Stimulated activated CD8-positive, alpha-beta memory T cell treated with anti-CD3 and anti-CD28 coated beads, Interleukin-12 subunit alpha, Interleukin-12 subunit beta, amount 100 ng/mL, for 4 hours (primary cell): ENCODE data around the gene SLIT1.
"Not testable (repeated sequence)": the region's sequence is repeated elsewhere in the genome, so short reads cannot be mapped to it uniquely, and the experiment has no call there.

Experiments used
- DNase-seq: peaks from one replicate; pipeline ENCODE4 v3.0.0-alpha.2; 2020; ENCODE audit warnings: low read depth

SLIT1 gene

DNA sequence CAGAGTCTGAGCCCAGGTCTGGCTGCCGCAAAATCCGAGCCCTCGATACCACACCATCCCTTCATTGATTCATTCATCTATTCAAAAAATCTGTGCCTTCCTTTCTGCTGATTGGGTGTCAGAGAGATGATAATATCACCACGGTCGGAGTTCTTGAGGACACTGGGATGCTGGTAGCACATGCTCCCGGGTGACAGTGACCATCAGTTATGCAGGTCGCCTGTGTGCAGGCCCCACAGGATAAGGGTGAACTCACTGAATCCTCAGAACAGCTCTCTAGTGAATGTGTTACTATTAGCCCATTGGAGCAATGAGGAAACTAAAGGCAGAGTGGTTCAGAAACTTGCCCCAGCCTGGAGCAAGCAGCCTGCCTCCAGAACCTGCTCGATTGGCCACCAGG lies 145.1 kb downstream of the SLIT1 start:
- DNase-seq, result no peak

DNA sequence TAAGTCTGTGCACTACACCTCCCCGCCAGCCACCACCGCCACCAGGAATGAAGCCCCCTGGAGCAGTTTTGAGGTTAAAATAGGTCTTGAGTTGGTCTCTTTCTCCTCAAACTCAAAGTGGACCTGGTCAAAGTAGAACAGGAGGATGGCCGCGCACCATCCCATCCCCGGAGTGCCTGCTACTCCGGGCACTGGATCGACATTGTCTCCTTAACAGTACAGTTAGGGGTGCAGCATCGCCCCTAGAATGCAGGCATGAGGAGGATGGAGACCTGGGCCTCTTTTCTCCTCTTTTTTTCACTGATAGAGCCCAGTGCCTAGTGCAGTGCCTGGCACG lies 145.5 kb downstream of the SLIT1 start:
- DNase-seq, result no peak

DNA sequence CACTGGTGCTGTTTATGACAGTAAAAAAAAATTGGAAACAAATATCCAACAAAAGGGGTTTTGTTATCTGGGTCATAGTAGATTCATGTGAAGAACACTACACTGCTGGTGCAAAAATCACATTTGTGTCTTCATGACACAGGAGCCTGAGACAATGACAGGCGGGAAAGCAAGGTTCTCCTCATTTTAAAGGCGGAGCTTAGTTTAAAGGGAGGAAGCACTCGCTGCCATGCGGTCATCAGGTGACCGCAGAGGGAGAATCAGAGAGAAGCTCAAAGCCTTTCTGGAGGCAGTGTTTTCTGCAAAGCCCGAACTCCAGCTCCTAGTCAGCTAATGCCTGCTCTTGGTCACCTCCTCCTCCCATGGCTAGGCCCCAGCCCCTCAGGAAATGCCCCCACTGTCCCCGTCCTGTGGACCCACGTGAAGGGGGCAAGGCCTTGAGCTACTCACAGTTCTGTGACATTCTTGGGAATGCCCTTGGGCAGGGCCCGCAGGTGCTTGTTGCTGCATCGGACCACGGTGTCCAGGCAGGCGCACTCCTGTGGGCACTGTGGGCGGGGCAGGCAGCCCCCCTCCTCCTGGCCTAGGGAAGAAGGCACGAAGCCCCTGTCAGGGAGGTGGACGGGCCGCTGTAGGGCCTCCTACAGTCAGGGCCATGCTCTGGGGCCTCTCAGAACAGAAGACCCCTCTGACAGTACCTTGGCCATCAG lies 146.1 kb downstream of the SLIT1 start:
- no peak for DNase-seq

DNA sequence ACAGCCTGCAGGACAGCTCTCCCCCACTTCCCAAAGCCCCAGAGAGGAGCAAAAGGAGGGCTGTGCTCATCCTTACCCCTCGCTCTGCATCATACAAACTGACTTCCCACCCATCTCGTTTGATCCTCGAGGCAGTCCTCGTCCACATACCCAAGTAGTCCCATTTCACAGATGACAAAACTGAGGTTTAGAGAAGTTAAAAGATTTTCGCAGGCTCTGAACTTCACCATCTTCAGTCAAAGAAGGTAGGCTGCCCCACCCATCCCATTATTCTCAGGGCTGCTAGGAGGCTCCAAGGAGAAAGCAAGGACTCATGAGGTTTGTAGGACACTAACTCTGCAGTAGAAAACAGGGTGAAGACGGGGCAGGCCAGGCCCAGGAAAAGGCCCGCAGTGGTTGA lies 147.1 kb downstream of the SLIT1 start:
- DNase-seq, result no peak

DNA sequence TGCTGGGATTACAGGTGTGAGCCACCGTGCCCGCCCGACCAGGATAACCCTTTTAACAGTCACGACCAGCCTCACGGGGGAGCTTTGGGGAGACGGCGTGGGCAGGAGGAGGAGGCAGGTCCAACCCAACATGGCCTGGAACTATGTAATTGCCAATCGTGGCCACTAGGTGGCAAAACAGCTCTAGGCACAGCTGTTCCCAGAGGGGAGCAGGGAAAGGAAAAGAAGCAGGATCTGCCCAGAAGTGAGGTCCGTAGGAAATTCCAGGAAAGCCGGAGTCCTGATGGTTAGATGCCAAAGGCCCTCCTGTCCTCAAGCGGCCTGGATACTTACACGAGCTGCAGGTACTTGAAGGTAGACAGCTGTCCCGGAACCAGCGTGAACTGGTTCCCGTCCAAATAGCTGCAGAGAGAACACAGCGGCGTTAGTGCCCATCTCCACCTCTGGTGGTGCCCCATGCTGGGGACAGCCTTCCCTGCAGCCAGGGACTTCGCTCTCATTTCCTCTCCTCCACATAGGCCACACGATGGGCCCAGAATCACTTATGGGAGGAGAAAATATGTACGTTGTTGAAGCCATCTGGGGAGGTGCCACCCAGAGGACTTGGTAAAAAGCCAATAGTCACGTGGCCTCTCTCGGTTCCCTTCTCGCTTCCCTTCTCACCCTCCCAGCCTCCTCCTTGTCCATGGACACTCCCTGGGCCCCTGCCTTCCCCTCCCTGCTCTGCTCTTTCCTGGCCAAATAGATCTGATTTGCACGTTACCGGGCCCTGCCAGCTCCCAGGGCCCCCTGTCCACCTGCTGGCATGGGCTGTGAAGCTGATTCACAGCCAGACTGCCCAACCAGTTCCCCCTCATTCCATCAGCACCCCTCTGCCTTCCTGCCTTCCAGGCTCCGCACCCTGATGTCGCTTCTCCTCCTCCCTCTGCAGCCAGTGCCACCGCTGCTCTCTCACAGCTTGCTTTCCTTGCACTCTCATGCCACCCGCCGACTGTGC lies 148.1 kb downstream of the SLIT1 start:
- DNase-seq, result peak; percentile 44

DNA sequence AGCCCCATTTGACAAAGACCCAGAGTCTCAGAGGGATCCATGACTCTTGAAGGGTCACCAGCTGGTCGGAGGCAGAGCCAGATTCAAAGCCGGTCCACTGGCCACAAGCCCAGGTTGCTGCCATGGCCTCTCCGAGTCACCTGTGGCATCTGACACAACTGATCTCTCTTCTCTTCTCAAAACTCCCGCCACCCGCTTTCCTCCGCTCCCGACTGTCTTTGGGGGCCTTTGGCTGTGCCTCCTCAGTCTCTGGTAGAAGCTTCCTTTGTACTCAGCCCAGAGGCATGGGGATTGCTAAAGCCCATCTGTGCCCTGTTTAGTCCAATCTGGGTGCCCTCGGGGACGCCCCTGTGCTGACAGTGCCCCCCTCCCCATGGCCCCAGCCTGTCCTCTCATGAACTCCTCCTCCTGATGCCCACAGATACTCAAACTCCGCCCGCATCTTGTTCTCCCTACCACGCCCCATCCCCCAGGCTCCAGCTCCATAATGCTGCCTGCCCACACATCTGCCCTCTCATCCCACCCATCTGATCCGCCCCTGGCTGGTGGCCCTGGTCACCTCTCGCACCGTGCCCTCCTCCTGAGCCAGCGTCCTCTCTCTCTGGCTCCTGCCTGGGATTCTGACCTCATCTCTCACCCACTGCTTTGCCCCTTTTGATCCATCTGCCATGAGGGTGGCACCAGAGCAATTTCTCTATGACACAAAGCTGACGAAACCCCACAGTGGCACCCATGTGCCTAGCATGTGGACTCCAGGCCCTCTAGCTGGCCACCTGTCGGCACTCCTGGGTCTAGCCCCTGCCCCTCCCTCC lies 150.6 kb downstream of the SLIT1 start:
- no peak for DNase-seq

DNA sequence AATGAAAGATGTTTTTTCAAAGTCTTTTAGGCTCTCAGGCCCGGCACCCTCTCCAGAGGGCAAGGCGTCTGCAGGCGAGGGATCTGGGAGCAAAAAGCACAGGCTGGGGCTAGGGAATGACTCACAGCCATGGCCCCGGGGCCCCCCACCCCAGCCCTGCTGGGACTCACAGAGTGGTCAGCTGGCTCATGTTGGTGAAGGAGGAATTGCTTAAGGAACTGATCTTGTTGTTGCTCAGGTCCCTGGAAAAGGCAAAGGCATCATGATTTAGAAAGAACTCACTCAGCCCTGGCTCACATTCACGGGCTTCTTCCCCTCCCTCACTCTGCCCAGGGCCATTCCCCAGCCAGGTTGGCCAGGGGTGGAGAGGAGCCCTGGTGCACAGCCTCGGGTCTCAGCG lies 151.5 kb downstream of the SLIT1 start:
- DNase-seq, result no peak

DNA sequence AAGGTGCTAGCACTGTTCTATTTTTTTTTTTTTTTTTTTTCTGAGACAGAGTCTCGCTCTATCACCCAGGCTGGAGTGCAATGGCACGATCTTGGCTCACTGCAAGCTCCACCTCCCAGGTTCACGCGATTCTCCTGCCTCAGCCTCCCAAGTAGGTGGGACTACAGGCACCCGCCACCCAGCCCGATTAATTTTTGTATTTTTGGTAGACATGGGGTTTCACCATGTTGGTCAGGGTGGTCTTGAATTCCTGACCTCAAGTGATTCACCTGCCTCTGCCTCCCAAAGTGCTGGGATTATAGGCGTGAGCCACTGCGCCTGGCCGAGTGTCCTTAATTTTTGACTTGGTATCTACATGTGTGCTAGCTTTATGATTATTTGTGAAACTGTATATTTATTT lies 151.9 kb downstream of the SLIT1 start:
- not testable (repeated sequence) for DNase-seq

DNA sequence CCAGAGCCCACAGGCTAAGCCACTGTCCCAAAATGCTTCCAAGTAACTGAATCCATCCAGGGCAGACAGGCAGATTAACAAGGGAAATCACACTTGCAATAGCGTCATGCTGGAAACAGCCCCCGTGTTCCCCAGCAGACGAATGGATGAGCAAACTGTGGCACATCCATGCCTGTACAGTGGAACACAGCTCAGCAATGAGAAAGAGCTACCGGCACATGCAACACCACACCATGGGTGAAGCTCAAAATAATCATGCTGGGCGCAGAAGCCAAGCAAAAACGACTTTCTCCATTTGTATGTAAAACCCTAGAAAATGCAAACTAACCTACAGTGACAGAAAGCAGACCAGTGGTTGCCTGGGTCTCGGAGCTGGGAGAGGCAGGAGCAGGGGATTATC lies 153.1 kb downstream of the SLIT1 start:
- DNase-seq, result no peak

DNA sequence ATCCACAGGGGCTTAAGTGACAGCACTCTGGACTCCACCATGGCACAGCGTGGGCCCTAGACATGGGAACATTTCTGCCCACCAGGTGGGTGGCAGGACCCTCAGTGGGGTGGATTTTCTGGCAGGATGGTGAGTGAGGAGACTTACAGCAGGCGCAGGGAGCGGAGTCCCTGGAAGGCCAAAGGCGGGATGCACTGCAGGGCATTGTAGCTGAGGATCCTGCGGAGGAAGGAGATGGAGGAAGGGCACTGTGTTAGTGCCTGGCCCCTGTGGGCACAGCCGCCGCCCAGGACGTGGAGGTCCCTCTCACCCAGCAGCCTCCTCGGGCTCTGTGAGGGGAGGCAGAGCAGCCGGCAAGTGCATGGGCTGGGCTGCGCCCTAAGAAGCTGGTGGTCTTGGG lies 154.3 kb downstream of the SLIT1 start:
- DNase-seq, result no peak

DNA sequence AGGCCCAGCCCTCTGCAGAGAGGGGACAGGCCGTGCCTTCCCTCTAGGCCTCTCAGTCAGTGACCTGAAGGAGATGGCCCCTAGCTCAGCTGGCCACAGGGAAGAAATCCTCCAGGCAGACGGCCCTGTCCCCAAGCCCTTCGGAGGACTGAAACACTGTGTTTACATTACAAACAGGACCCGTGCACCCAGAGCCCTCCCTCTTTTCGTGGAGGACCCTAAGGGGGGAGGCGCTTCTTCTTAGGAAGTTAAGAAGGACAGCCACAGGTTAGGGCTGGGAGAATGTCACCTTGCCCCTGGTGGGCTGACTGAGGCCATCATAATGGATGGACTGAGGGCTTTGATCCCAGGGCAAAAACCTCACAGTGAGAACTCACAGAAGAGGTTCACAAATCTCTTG lies 154.9 kb downstream of the SLIT1 start:
- DNase-seq, result no peak

DNA sequence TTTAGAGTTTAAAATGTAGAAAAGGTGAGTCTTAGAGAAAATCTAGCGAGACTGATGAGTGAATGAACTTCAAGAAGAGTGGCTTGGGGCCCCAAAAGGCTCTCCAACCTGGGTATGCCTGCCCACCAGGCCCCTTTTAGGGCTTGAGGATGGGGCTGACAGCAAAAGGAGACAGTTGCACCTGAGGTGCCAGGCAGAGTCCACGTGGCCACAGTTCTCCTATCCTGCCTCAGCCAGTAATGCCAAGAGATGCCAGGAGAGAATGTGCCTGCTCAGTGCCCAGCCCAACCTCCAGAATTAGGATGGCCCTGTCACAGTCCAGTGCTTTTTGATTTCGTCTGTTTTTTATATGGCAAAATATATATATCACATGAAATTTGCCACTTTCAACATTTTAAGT lies 156.5 kb downstream of the SLIT1 start:
- no peak for DNase-seq

DNA sequence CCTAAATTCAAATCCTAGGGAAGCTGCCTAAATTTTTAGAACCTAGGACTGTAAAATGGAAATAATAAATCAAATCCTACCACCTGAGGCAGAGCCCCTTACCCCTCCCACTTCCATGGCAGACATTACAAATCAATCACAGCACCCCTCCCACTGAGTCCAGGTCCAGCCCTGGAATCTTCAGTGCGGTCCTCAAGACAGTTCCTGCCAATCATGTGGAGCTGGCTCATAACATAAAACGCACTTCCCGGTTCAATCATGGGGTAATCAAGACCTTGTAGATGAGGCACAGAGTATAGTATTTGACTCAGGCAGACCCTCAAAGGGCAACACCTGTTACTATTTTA lies 157.0 kb downstream of the SLIT1 start:
- DNase-seq, result no peak

DNA sequence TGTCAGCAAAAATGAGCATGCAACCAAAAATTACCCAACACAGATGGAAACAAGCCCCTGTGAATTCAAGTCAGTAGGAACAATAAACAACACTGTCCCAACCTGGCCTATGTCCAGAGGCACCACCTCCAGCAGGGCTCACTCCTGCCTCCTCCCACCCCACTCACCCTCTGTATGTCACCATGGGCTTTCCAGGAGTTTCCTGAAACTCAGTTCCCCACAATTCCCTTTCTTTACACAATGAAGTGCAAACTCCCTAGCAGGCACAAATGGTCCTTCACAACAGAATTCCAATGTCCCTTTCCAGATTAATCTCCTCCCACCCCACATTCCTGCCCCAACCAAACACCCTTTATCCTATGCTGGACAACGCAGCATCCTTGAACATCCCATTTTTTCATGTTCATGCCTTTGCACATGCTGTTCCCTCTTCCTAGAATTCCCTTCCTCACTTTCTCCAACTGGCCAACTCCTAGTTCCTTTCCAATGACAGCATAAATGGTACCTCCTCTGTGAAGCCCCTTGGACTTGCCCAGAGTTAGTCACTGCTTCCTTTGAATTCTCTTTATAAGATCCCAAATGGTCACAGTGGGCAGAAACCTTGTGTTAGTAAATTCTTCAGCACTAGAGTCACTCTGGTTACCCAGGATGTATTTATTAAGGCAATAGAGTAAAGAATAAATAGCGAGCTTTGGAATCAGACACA lies 157.5 kb downstream of the SLIT1 start:
- DNase-seq, result no peak

DNA sequence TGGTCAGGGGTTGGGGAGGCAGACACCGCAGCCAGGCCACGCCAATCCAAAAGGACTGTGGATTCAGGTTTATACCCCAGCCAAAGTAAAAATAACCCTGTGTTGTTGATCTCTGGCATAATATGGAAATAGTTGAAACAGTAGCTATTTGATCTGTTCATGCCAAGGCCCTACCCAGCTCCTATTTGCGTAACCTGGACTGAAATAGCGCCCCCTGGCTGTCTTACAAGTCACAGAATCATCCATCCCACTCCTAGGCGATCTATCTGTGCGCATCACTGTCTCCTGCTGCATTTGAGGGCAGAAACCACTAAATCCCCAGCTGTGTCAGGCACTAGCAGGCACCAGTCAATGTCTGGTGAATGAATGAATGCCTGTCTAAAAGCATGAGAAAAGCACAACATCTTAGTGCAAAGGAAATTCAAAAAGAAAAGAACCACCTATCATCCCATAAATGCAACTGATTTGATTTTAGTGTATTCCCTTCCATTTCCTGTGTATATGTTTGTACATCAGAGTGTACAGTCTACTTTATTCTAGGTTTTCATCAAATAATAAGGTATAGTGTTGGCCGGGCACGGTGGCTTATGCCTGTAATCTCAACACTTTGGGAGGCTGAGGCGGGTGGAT lies 160.0 kb downstream of the SLIT1 start:
- no peak for DNase-seq

DNA sequence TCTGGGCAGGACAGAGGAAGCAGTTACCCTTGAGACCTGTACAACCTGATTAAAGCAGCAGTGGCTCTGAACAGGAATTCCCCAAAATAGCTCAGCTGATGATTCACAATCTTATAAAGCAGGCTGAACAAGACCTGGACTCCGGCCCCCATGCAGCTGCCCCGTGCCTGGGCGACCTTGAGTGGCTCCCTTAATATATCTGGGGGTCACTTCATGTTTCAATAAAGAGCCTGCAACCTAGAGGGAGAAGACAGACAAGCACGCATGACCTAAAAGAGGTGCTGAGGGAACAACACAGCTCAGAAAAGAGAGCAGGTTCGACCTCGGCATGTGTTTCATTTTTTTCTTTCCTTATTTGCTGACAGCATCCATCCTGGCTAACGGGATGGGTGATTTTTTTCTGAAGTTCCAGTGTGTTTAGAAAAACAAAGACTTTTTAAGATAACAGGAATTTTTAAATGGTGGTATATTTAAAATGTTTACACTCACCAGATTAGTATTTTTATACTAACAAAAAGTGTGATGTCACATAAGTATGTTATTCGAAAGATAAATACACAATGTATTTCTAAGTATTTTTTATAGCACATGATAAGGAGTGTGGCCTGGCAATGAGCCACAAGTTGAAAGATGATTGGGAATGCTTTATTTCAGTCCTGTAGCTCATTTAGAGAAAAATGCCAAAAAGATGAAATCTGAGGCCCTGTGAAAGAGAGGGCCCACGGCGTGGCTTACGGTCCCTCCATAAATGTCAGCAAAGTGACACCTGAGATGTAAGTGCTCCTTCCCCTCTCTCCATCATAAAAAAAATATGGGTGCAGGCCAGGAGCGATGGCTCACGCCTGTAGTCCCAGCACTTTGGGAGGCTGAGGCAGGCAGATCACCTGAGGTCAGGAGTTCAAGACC lies 161.3 kb downstream of the SLIT1 start:
- no peak for DNase-seq

DNA sequence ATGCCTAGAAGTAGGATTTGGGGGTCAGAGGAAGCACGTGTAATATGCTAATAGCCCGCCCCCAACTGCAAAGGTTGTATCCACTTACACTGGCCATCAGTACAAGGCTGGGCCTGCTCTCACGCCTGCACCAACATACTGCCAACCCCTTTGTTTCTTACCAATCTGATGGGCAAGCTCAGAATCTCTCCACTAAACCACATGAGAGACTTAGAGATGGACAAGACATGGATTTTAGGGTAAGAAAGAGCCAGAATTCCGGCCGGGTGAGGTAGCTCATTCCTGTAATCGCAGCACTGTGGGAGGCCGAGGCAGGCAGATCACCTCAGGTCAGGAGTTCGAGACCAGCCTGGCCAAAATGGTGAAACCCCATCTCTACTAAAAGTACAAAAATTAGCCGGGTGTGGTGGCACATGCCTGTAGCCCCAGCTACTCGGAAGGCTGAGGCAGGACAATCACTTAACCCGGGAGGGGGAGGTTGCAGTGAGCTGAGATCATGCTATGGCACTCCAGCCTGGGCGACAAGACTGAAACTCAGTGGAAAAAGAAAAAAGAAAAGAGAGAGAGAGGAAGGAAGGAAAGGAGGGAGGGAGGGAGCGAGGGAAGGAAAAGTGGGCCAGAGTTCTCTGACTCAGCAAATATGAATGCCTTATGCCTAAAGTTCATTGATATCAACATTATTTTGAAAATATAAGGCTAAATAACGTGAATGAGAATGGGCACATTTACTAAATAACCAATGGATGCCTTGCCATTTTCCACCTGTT lies 162.2 kb downstream of the SLIT1 start:
- DNase-seq, result no peak

DNA sequence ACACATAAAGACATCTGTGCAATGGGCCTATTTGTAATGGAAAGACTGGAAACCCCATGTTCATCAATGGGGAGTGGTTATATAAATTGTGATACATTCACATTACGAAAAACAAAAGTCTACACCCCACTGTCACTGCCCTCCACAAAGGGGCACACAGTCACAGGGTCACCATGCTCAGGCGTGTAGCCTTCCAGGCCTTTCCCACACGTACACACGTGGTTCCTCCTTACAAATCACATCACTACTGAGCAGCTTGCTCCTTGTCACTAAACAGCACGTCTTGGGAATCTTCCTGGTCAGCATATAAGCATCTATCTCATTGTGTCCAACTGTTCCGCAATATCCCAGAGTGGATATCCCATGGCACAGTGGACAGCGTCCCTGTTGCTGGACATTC lies 163.1 kb downstream of the SLIT1 start:
- no peak for DNase-seq

DNA sequence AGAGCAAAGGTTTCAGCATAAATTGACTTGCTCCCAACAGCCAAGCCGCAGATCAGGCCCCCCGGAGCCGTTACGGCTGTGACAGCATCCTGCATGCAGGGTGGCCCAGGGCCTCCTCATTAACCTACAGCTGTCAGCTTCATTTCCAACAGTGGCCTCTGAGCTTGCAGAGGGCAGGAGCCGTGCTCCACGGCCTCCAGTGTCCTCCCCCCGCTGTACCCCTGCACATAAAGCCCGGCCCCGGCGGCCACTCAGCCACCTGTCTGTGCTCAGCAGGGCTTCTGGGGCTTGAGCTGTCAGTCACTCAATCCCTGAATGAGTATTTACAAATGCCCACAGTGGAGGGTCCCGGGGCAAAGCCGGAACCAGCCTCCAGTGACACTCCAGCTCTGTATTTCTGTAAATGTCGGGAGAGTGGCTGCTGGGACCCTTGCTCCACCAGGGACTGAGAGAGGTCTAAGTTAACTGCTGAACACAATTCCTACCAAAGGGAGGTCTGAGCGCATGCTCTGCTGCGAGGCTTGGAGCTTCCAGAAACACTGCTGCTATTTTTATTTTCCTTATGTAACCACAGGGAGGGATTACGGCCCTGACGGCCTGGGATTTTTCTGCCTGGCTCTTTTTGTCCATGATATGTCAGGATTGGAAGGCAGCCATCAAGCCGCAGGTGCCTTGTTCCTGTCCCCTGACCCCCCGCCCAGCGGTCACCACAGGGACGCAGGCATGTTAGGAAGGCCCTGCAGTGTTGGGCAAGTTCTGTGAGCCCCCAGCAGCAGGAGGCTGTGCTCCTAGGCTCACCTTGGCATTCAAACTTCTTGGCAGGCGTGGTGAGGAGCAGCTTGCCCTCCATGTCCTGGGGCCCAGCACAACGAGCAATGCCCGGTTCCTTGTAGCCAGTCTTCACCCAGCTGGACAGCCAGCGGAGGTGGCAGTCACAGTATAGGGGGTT lies 165.0 kb downstream of the SLIT1 start:
- DNase-seq, result no peak
